Measurements from ENCODE around the gene GCNA.

DNA sequence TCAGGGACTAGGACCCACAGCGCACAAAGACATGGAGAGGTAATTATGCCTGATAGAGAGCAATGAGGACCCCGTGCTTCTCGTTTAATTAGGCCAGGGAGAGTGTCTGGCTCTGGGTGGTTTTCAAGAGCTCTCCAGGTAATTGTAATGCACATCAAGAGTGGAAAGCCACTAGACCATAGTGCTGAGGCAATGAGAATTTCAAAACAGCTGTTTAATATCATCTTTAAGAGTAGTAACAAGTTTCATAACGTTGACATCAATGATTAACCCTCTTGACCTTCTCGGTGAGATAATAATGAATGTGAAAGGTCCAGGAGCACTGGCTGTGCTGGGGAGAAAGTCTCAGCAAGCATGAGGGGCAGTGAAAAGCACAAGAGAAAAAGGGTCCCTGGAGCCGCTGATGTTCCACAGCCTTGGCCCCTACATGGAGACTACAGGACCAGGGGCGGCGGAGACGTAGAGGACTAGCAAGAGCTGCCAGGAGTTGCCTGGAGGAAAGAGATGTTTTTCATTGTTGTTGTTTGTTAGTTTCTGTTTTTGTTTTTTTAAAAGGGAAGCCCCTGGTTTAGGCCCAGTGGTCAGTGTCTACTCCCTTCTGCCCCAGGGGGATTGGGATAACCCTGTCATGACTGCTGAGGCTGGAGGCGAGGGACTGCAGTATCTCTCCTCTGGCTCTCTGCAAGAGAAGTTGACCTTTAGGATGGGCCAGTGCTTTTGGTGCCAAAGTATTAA is 54.9 kb downstream of the GCNA start:
- TF ChIP-seq HDAC2 (IDR thresholded peaks at IDR 0.05) (no peak), POLR2A (IDR thresholded peaks at IDR 0.05; ENCODE audit: low read length) (no peak), KDM1A (IDR thresholded peaks at IDR 0.05; ENCODE audit: low read depth) (no peak)
